ENCODE measurements around the gene GULP1. TPM values are rescaled to one million over a fixed set of nuclear protein-coding genes. Genes with fewer than 3 reads are reported as not detected.

GULP1 gene
- total RNA-seq, 1 donor from 2014 or later, result 27.6 TPM

GRCh38 chr2:188309364-188309763 lies 17.7 kb downstream of the GULP1 start:
- no peak for TF ChIP-seq CTCF (IDR thresholded peaks at IDR 0.05)
- H3K9me3 ChIP-seq, result no peaks in the 10 kb centered on the region
- no peaks in the 10 kb centered on the region for H3K4me1 ChIP-seq
- no peaks in the 10 kb centered on the region for H3K27me3 ChIP-seq (ENCODE audit: low read depth)
- H3K4me3 ChIP-seq, result no peak overlapping the region
- intact Hi-C loops (cut with DNase I), result no loop called here
- ATAC-seq (no peak), DNase-seq (no peak)
- H3K27ac ChIP-seq, result no peak overlapping the region
- no peaks in the 10 kb centered on the region for H3K36me3 ChIP-seq

- no peak for TF ChIP-seq CTCF (IDR thresholded peaks at IDR 0.05)
- DNase-seq (no peak), ATAC-seq (no peak)
- H3K27me3 ChIP-seq (ENCODE audit: low read depth), result no peaks in the 10 kb centered on the region
- H3K4me3 ChIP-seq, result no peak overlapping the region
- H3K36me3 ChIP-seq, result no peaks in the 10 kb centered on the region
- no peaks in the 10 kb centered on the region for H3K4me1 ChIP-seq
- H3K9me3 ChIP-seq, result no peaks in the 10 kb centered on the region
- intact Hi-C loops (cut with DNase I), result no loop called here
- H3K27ac ChIP-seq, result no peak overlapping the region
Observed at GRCh38 chr2:188314314-188315054, 22.8 kb downstream of the GULP1 start.

- DNase-seq (no peak), ATAC-seq (no peak)
- Histone ChIP-seq H3K27ac (no peak overlapping the region), H3K36me3 (no peaks in the 10 kb centered on the region), H3K4me3 (no peak overlapping the region), H3K9me3 (no peaks in the 10 kb centered on the region), H3K4me1 (no peaks in the 10 kb centered on the region), H3K27me3 (ENCODE audit: low read depth) (no peaks in the 10 kb centered on the region)
- no peak for TF ChIP-seq CTCF (IDR thresholded peaks at IDR 0.05)
- intact Hi-C loops (cut with DNase I), result no loop called here
Observed at GRCh38 chr2:188315750-188316149, 24.1 kb downstream of the GULP1 start.

- intact Hi-C loops (cut with DNase I), result no loop called here
- H3K4me1 ChIP-seq, result no peaks in the 10 kb centered on the region
- H3K9me3 ChIP-seq, result no peaks in the 10 kb centered on the region
- TF ChIP-seq CTCF (IDR thresholded peaks at IDR 0.05), result no peak
- ATAC-seq (no peak), DNase-seq (no peak)
- H3K27ac ChIP-seq, result no peak overlapping the region
- no peaks in the 10 kb centered on the region for H3K27me3 ChIP-seq (ENCODE audit: low read depth)
- no peak overlapping the region for H3K4me3 ChIP-seq
- no peaks in the 10 kb centered on the region for H3K36me3 ChIP-seq
Observed at GRCh38 chr2:188316342-188316741, 24.7 kb downstream of the GULP1 start.

- DNase-seq, result no peak
- TF ChIP-seq CTCF (IDR thresholded peaks at IDR 0.05), result no peak
- Histone ChIP-seq H3K9me3 (no peaks in the 10 kb centered on the region), H3K27ac (no peak overlapping the region), H3K36me3 (no peaks in the 10 kb centered on the region), H3K4me1 (no peaks in the 10 kb centered on the region), H3K4me3 (no peak overlapping the region), H3K27me3 (ENCODE audit: low read depth) (no peaks in the 10 kb centered on the region)
- no peak for ATAC-seq
- intact Hi-C loops (cut with DNase I), result no loop called here
Observed at GRCh38 chr2:188316791-188317423, 25.2 kb downstream of the GULP1 start.

Data from lower lobe of right lung (tissue), 2 donors.